Dermis microvascular lymphatic vessel endothelial cell (primary cell): Measurements from ENCODE around the gene RRP8. TPM values are rescaled to one million over a fixed set of nuclear protein-coding genes. Genes with fewer than 3 reads are reported as not detected.

Source experiments
- DNase-seq, 2 donors: peaks; one replicate each; pipeline versions ENCODE4 v3.0.0 to v3.0.0-alpha.2; 2010; ENCODE audit warnings: low read depth in 2 of 2
- total RNA-seq: library from RNA; depleted of rRNA; stranded (reverse); fragments of >200 nt; gene quantifications from 2 replicates; pipeline ENCODE4 v1.2.1, GENCODE V29; 2014

Gene RRP8
- total RNA-seq: 8.1 and 9.2 TPM in 2 replicates

DNA sequence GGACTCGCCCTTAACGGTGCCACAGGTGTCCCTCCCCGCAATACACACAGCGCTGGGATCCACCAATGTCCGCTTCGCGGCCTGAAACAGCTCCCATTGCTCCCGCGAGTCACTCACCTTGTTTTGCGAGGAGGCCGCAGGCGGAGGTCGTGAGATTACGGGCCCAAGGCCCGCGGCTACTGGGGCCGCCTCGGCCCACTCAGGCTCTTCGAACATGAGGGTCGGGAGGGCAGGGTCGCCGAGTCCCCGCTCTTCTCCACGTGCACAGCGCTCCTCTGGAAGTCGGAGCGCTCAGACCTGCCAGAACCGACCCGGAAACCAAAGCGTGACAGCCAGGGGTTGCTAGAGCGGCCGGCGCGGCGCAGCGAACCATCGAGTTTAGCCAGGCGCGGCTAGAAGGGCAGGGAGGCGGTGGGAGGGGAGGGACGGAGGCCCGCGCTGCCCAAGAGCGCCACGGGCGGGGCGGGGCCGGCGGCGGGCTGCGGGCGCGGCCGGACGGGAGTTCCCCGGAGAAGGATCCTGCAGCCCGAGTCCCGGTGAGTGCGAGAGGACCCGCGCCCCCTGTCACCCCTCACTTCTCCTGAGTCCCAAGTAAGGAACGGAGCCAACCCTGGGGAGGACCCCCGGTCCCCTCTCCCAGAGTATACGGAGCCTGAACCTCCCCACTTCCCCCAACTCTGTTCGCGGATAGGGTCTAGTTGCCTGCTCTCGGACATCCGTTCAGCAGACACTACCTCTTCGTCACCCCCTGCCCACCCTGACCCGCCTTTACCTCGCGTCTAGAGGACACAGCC is at the start of gene RRP8, which contains the start of gene ILK:
RRP8 (minus strand) TSS at position 330 of the 794 bp plus-strand sequence; CDS start at position 216, 114 bp downstream.
ILK (plus strand) TSS at position 488 of the 794 bp plus-strand sequence. CDS start 498 bp downstream, outside the sequence.
- DNase-seq: peak; percentile 76 to 95

DNA sequence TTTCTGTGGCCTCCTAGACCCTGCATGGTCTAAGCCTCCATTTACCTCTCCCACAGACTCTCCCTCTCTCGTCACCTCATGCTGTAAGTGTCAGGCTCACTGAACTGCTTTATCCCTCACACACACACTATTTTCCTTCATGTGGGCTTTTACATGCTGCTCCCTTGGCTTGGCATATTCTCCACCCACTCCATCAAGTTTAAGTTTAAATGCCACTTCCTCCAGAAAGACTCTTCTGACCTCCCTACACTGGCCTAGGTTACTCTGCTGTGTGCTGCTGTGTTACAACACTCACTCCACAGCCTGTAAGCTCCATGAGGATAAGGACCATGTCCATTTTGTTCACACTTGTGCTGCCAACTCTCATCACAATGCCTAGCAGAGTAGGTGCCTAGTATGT is 49.7 kb upstream of the RRP8 start:
- DNase-seq: no peak

- DNase-seq: no peak
Measured at GRCh38 chr11:6652182-6652581, 48.8 kb upstream of the RRP8 start.

DNA sequence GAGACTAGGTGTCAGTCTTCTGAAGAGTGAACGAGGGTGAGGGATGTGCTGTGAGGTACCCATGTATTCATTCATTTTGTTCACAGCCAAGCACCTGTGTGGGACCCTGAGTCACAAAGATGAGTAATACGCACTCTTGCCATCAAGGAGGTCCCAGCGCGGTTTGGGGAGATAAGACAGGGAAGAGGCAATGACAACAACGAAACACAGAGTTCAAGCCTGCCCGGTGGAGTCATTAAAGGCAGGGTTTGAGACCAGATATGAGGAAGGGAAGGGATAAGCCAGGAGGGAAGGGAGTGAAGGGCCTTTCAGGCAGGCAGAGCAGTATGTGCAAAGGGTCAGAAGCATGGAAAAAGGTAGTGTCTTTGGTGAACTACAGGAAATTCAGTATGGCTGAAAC is 47.6 kb upstream of the RRP8 start:
- DNase-seq: no peak

DNA sequence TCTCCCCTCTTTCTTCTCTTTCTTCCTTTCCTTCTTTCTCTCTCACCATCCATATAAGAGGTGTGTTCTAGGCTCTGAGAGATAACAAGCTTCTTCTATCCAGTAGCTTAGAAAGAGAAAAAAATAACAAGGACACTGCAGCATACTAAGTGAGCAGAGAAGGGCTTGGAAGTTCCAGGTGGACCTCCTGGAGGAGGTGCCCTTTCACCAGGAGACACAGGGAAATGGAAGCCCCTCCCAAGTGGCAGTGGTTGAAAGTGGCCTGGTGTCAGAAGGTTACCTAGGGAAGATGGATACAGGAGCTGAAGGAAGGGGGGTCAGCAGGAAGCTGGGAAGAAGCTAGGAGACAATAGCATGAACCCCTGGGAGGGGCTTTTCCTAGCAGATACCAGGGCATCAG is 46.7 kb upstream of the RRP8 start:
- no peak for DNase-seq

DNA sequence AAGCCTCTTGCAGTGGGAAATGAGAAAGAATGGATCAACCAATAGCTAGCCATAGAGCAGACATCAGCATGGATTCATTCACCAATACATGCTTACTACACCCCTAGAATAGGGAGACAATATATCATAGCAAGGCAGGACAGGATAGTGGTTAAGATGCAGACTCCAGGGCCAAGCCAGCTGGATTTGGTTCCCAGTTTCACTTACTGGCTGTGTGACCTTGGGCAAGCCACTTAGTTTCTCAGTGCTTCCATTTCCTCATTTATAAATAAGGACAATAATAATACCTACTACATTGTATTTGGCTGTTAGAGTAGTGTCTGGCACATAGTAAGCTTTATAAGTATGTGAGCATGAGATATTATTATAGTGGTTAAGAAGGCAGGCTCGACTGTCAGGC is 45.1 kb upstream of the RRP8 start:
- no peak for DNase-seq

GRCh38 chr11:6647836-6648235 is 44.4 kb upstream of the RRP8 start:
- DNase-seq: no peak

DNA sequence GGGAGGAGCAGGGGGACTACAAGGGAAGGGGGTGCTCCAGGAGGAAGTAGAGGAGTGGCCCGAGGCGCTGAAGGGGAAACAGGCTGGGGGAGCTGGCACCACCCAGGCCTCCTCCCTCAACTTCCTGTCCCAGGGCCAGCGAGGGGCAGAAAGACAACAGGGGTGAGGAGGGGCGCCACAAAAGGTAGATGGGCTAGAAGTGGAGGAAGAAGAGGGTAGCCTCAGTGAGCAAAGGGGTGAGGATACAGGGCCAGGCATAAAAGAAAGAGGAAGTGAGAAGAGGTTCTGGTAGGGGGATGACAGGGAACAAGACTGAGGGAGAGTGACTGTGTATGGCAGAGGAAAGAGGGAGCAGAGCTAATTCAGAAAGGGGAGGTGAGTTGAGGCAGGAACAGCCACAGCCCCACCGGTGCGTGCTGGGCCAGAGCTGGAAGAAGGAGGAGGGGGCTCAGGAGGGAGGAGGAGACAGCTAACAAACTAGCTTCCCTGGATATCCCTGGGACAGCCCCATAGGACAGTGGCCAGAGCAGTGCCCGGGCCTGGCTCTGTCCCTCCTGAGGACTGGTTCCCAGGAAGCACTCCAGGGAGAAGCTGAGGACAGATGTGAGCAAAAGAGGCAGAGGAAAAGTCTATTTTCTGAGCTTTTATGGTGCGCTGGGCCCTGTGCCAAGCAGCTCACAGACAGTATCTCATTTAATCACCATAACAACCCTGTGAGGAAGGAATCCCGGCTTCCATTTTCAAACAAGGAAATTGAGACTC is 43.7 kb upstream of the RRP8 start:
- peak in 1 of 2 donors; percentile 69 for DNase-seq

GRCh38 chr11:6646576-6646917 is 43.1 kb upstream of the RRP8 start:
- no peak for DNase-seq

- peak in 1 of 2 donors; percentile 69 for DNase-seq
Measured at GRCh38 chr11:6646071-6646470, 42.7 kb upstream of the RRP8 start.

GRCh38 chr11:6642957-6643356 is 39.5 kb upstream of the RRP8 start:
- no peak for DNase-seq

DNA sequence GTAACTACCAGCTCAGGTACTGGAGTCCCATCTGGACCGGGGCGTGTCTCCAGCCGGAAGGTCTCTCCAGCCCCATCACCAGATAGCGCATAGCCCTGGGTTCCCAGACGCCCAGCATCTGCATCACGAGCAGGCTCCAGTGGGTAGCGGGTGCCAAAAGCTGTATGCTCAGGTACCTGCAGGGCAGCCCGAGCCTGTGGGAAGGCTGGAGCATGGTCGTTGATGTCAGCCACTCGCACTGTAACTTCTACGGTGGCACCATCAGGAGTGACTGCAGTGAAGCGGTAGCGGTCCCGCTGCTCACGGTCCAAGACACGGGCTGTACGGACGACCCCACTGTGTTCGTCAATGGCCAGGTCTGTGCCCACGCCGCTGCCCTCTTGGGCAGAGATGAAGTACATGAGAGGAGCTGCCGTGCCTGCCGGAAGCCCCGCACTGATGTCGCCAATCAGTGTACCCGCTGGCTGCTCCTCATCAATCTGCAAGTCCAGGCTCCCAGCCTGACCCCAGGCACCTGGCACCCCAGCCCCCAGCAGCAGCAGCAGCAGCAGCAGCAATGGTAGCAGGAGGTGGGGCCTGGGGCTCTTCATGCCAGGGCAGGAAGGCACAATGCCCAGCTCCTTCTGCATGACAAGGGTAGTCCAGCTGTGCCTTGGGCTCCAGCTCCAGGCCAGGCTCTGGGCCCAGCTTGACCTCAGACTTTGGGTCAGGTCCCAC is 37.7 kb upstream of the RRP8 start:
- DNase-seq: no peak

- DNase-seq: no peak
Measured at GRCh38 chr11:6640036-6640984, 36.9 kb upstream of the RRP8 start.

- no peak for DNase-seq
Measured at GRCh38 chr11:6638429-6638828, 35.0 kb upstream of the RRP8 start.

DNA sequence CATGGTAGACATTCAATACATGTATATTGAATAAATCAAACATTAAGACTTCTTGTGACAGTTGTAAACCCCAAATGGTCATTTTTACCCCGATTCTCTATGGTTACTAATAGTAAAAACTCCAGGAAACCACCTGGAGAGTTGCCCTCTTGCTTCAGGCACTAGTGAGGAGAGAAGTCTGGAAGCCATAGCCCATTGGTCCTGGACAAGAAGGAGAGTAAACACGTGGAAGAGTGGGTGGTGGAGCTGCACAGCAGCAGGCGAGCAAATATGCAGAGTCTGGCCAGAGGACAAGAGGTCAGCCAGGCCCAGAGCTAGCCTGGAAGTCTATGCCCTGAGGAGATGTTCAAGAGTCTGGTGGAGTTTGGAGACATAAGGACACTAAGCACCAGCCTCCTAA is 34.5 kb upstream of the RRP8 start:
- no peak for DNase-seq

DNA sequence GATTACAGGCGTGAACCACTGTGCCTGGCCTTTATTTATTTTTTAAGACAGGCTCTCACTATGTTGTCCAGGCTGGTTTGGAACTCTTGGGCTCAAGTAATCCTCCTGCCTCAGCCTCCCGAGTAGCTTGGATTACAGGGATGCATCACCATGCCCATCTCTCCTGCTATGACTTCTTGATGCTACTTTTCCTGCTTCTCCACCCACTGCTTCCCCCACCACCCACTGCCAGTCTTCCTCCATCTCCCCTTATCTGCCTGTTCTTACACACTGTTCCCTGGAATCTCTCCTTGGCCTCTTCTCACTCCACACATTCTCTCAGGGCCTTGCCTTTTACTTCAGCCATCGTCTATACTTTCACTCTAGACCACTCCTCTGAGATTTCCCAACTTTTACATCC is 33.1 kb upstream of the RRP8 start:
- no peak for DNase-seq

- peak; percentile 83 to 95 for DNase-seq
Measured at GRCh38 chr11:6635082-6635932, 31.9 kb upstream of the RRP8 start.

GRCh38 chr11:6634534-6634933 is 31.1 kb upstream of the RRP8 start:
- no peak for DNase-seq

DNA sequence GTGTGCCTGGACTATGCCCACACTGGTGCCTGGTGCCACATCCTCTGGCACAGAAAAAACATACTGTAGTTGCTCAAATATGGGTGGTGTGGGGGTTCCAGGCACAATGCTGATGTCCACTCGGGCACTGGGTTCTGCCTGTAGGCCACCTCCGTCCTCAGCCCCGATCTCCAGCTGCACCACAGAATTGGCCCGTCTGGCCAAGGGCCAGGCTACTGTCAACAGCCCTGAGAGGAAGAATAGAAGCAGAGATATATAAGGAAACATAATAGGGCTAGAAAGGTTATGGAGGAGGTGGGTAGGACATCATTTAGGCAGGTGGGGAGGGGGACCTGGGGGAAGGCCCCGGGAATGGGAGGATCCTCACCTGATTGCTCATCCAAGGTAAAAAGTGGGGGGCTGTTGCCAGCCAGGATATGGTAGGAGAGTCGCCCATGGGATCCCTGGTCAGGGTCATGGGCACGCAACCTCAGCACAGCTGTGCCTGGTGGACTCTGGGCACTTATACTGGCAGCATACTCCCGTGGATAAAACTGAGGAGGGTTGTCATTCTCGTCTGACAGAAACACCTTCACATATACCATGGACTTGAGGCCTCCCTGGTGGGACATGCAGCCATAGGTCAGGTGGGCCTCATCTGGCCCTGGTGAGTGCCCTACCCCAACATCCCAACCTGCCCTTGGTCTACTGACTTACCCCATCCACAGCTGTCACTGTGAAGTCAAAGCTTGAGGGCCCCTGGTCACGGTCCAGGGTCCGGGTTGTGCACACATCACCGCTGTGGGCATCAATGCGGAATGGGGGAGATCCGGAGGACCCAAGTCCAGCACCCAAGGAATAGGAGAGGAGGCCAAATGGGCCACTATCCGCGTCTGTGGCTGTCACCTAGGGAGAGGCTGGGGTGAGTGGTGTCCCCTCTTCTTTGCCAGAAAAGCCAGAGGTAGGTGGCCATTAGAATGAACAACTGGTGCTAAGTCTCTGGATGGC is 30.3 kb upstream of the RRP8 start:
- DNase-seq: no peak
